ENCODE data around the gene ZCCHC9. TPM values are rescaled to one million over a fixed set of nuclear protein-coding genes. Genes with fewer than 3 reads are reported as not detected.

Gene ZCCHC9
- total RNA-seq, 2 donors from 2014 or later, result 19.4 to 30.1 TPM

DNA sequence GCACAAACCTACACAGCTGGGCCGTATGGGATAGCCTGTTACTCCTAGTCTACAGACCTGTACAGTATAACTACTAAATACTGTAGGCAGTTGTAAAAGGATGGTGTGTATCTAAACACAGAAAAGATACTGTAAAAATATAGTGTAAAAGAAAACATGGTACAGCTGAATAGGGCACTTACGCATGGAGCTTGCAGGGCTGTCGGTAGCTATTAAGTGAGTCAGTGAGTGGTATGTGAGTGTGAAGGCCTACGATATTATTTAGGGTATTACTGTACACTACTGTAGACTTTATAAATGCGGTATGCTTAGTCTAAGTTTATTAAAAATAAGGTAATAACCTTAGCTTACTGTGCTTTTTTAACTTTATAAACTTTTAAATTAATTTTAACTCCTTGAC is 1.2 kb downstream of the ZCCHC9 start:
- H3K27ac ChIP-seq, result peak overlapping the region in 1 of 2 donors; percentile 94
- no peaks in the 10 kb centered on the region for H3K36me3 ChIP-seq
- H3K9me3 ChIP-seq, result no peaks in the 10 kb centered on the region
- H3K4me1 ChIP-seq (replicated peaks), result peaks cover 10% of the 10 kb centered on the region
- TF ChIP-seq, protein P1, sequence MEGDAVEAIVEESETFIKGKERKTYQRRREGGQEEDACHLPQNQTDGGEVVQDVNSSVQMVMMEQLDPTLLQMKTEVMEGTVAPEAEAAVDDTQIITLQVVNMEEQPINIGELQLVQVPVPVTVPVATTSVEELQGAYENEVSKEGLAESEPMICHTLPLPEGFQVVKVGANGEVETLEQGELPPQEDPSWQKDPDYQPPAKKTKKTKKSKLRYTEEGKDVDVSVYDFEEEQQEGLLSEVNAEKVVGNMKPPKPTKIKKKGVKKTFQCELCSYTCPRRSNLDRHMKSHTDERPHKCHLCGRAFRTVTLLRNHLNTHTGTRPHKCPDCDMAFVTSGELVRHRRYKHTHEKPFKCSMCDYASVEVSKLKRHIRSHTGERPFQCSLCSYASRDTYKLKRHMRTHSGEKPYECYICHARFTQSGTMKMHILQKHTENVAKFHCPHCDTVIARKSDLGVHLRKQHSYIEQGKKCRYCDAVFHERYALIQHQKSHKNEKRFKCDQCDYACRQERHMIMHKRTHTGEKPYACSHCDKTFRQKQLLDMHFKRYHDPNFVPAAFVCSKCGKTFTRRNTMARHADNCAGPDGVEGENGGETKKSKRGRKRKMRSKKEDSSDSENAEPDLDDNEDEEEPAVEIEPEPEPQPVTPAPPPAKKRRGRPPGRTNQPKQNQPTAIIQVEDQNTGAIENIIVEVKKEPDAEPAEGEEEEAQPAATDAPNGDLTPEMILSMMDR (IDR thresholded peaks at IDR 0.05), result no peak
- TF ChIP-seq POLR2AphosphoS5 (IDR thresholded peaks at IDR 0.05) (no peak), POLR2A (IDR thresholded peaks at IDR 0.05) (no peak)
- H3K27me3 ChIP-seq (replicated peaks; ENCODE audit: insufficient read depth), result no peaks in the 10 kb centered on the region
- no peak for DNase-seq (ENCODE audit: low spot score)
- peak overlapping the region in 1 of 2 donors; percentile 85 for H3K4me3 ChIP-seq
- intact Hi-C loops (cut with DNase I), result loop anchor here (5.0 to 10.0 kb wide), 3 partner anchors 70 to 865 kb away; partner anchors contain the start of gene CKMT2
- WGBS, result 93% methylated on average over 5 of the region's 5 CpGs

- Histone ChIP-seq H3K9me3 (no peaks in the 10 kb centered on the region), H3K27me3 (replicated peaks; ENCODE audit: insufficient read depth) (no peaks in the 10 kb centered on the region), H3K27ac (peak overlapping the region in 1 of 2 donors; percentile 28), H3K36me3 (no peaks in the 10 kb centered on the region), H3K4me3 (no peak overlapping the region), H3K4me1 (replicated peaks) (peaks cover 10% of the 10 kb centered on the region)
- 90% methylated on average over 1 of the region's 1 CpG for WGBS
- TF ChIP-seq POLR2A (IDR thresholded peaks at IDR 0.05) (no peak), POLR2AphosphoS5 (IDR thresholded peaks at IDR 0.05) (no peak)
- TF ChIP-seq, protein P1 (IDR thresholded peaks at IDR 0.05), result no peak
- intact Hi-C loops (cut with DNase I), result loop anchor here (5.0 to 10.0 kb wide), 3 partner anchors 71 to 864 kb away; partner anchors contain the start of gene CKMT2
- no peak for DNase-seq (ENCODE audit: low spot score)
Measured at GRCh38 chr5:81303563-81303962, 2.2 kb downstream of the ZCCHC9 start.

DNA sequence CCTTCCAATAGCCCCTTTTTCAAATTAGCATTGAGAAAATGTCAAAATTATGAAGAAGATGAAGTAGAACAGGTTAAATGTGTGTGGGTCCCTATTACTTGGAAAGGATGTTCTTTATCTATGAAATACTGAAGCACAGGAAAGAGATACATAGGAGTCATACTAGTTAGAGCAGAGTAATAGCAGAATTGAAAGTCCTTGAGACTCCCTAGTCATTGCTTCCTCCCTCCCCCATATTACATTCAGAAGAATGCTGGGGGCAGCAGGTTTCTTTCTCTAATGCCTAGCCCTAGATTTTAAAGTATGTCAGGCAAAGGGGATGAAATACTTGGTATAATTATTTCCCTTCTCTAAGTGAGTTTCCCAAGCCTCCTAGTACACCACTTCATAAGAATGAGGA is 4.4 kb downstream of the ZCCHC9 start:
- H3K27ac ChIP-seq, result no peak overlapping the region
- DNase-seq (ENCODE audit: low spot score), result no peak
- TF ChIP-seq POLR2A (IDR thresholded peaks at IDR 0.05) (no peak), POLR2AphosphoS5 (IDR thresholded peaks at IDR 0.05) (no peak)
- TF ChIP-seq, protein P1 (IDR thresholded peaks at IDR 0.05), result no peak
- H3K27me3 ChIP-seq (replicated peaks; ENCODE audit: insufficient read depth), result no peaks in the 10 kb centered on the region
- H3K9me3 ChIP-seq, result no peaks in the 10 kb centered on the region
- no peak overlapping the region for H3K4me3 ChIP-seq
- H3K4me1 ChIP-seq (replicated peaks), result no peaks in the 10 kb centered on the region
- H3K36me3 ChIP-seq, result no peaks in the 10 kb centered on the region
- intact Hi-C loops (cut with DNase I), result loop anchor here (10.0 kb wide), 1 partner anchor 621 kb away; no protein-coding TSS in a partner anchor

DNA sequence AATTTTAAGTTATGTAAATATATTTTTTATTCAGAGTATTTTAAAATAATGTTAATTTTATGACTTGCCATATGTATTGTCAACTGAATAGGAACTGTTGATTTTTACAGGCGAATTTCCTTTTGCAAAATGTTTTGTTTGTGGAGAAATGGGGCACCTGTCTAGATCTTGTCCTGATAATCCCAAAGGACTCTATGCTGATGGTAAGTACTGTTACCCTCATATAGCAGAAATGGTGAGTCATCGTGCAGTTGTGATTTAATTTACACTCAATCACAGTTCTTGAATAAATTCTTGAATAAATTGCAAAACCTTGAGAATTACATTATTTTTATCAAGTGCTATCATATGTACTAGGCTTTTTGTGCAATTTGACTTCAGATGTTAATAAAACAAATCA is 7.4 kb downstream of the ZCCHC9 start:
- WGBS, result 88% methylated on average over 2 of the region's 2 CpGs
- Histone ChIP-seq H3K36me3 (no peaks in the 10 kb centered on the region), H3K4me3 (no peak overlapping the region), H3K4me1 (replicated peaks) (no peaks in the 10 kb centered on the region), H3K27ac (no peak overlapping the region), H3K9me3 (no peaks in the 10 kb centered on the region), H3K27me3 (replicated peaks; ENCODE audit: insufficient read depth) (no peaks in the 10 kb centered on the region)
- intact Hi-C loops (cut with DNase I), result loop anchor here (10.0 kb wide), 1 partner anchor 624 kb away; no protein-coding TSS in a partner anchor
- no peak for DNase-seq (ENCODE audit: low spot score)
- no peak for TF ChIP-seq POLR2A (IDR thresholded peaks at IDR 0.05)
- TF ChIP-seq, protein P1 (IDR thresholded peaks at IDR 0.05), result no peak
- no peak for TF ChIP-seq POLR2AphosphoS5 (IDR thresholded peaks at IDR 0.05)

DNA sequence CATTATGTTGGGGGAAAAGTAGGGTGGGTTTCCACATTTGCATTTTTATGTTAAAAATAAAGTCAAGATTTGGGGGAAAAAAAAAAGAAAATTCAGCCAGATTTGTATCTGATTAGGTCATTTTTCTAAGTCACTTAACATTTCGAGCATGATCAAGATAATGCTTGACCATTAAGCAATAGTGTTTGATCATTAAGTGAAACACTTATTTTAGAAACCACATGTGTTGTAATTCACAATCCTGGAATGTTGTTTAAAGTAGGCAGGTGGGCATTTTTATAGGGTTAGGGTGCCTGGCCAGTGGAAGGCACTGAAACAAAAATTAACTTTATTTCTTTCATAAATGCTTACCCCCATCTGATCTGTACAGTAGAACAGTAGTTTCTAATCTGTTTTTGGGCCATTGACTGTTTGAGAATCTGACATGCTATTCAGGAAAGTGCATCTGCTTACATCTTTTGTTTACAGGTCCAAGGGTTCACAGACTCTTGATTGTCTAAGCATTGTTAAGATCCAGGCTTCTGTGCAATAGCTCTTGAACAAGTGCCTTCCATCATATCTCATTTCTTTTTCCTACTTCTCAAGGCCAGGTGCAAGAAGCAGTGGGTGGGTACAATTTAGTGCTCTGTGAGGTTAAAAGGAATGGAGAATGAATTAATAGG is 9.1 kb downstream of the ZCCHC9 start:
- intact Hi-C loops (cut with DNase I), result no loop called here
- Histone ChIP-seq H3K9me3 (no peaks in the 10 kb centered on the region), H3K4me1 (replicated peaks) (no peaks in the 10 kb centered on the region), H3K36me3 (no peaks in the 10 kb centered on the region), H3K27ac (no peak overlapping the region), H3K27me3 (replicated peaks; ENCODE audit: insufficient read depth) (no peaks in the 10 kb centered on the region), H3K4me3 (no peak overlapping the region)
- TF ChIP-seq POLR2A (IDR thresholded peaks at IDR 0.05) (no peak), POLR2AphosphoS5 (IDR thresholded peaks at IDR 0.05) (no peak)
- TF ChIP-seq, protein P1 (IDR thresholded peaks at IDR 0.05), result no peak
- no peak for DNase-seq (ENCODE audit: low spot score)
- WGBS, result 81% methylated on average over 1 of the region's 1 CpG

Data from prostate gland (tissue), 2 donors.